Neural progenitor cell (in vitro differentiated cells): ENCODE measurements around the gene RCAN3.

Source experiments
- EZH2 ChIP-seq: fragments of 200-600 bp; sonication (generic); IDR thresholded peaks from 2 replicates; pipeline ENCODE4 v1.6.1; 2017; ENCODE audit warnings: antibody characterized with exemption, mild to moderate bottlenecking, moderate library complexity
- EZH2phosphoT487 ChIP-seq: fragments of 200-600 bp; sonication (generic); IDR thresholded peaks from 2 replicates; pipeline ENCODE4 v1.6.1; 2017; ENCODE audit warnings: antibody characterized with exemption
- TF ChIP-seq, protein P1 (sequence below): fragments of 200-600 bp; sonication (generic); IDR thresholded peaks from 2 replicates; pipeline ENCODE4 v1.5.1; 2017; ENCODE audit warnings: antibody characterized with exemption, mild to moderate bottlenecking

DNA sequence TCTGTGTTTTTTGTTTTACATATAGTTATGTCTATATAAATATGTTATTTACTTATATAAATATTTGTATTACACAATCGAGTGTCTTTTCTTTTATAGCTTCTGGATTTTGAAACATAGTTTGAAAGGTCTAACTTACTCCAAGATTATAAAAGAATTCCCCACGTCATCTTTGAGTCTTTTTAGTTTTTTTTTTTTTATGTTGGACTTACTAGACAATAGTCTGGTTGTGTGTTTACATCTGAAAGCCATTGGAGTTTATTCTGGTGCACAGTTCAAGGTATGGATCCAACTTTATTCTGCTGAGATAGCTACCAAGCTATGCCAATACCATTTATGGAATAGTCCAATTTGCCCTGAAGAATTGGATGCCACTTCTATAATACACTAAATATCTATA is 26.1 kb upstream of the RCAN3 start:
- TF ChIP-seq, protein P1, sequence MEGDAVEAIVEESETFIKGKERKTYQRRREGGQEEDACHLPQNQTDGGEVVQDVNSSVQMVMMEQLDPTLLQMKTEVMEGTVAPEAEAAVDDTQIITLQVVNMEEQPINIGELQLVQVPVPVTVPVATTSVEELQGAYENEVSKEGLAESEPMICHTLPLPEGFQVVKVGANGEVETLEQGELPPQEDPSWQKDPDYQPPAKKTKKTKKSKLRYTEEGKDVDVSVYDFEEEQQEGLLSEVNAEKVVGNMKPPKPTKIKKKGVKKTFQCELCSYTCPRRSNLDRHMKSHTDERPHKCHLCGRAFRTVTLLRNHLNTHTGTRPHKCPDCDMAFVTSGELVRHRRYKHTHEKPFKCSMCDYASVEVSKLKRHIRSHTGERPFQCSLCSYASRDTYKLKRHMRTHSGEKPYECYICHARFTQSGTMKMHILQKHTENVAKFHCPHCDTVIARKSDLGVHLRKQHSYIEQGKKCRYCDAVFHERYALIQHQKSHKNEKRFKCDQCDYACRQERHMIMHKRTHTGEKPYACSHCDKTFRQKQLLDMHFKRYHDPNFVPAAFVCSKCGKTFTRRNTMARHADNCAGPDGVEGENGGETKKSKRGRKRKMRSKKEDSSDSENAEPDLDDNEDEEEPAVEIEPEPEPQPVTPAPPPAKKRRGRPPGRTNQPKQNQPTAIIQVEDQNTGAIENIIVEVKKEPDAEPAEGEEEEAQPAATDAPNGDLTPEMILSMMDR, result no peak
- TF ChIP-seq EZH2 (no peak), EZH2phosphoT487 (no peak)
